CD4-positive, alpha-beta T cell (primary cell): ENCODE results near the gene MEIS1. TPM values are rescaled to one million over a fixed set of nuclear protein-coding genes. Genes with fewer than 3 reads are reported as not detected.

ENCODE experiments used
- ATAC-seq: fragments of 200-7000 bp; cut with Tn5 transposase; one replicate; pipeline ENCODE4 v1.10.0; 2022; ENCODE audit warnings: mild to moderate bottlenecking; ENCODE audit not compliant: poor library complexity
- CTCF ChIA-PET: fragments of 350-600 bp; sonication (Branson Sonifier 250); formaldehyde crosslinking; loops from one replicate; lab custom pipeline; 2021; ENCODE audit warnings: antibody characterized with exemption, inconsistent platforms; lab: Charles Lee
- POLR2A ChIA-PET: fragments of 350-600 bp; sonication (Branson Sonifier 250); formaldehyde crosslinking; loops from one replicate; lab custom pipeline; 2021; ENCODE audit warnings: antibody characterized with exemption, inconsistent platforms; lab: Charles Lee
- DNase-seq, 14 experiments: peaks; one replicate each; pipeline ENCODE4 v3.0.0-alpha.2; 2013 to 2020; ENCODE audit warnings: mixed read lengths in 2 of 14
- H3K27ac ChIP-seq, 2 donors: one replicate each; pipeline versions ENCODE4 v1.5.1 to v1.7.0; 2013; ENCODE audit warnings: low read length in 2 of 2, low read depth in 1 of 2, mild to moderate bottlenecking in 1 of 2
- H3K27me3 ChIP-seq, 2 experiments: 1 replicate in 1 of 2; 2 replicates in 1 of 2; pipeline versions ENCODE4 v1.6.1 to v1.7.0; 2013; ENCODE audit warnings: low read length in 2 of 2, control low read depth in 1 of 2, mild to moderate bottlenecking in 1 of 2, moderate library complexity in 1 of 2; ENCODE audit not compliant: insufficient read depth in 2 of 2, control insufficient read depth in 1 of 2
- H3K36me3 ChIP-seq: one replicate; pipeline ENCODE4 v1.6.1; 2013; ENCODE audit warnings: low read length, control low read depth; ENCODE audit not compliant: insufficient read depth
- H3K4me1 ChIP-seq: one replicate; pipeline ENCODE4 v1.6.1; 2013; ENCODE audit warnings: low read length, control low read depth; ENCODE audit not compliant: insufficient read depth
- H3K4me3 ChIP-seq: one replicate; pipeline ENCODE4 v1.5.1; 2013; ENCODE audit warnings: mild to moderate bottlenecking, low read length, moderate library complexity
- H3K9me3 ChIP-seq, 2 experiments: 1 replicate in 1 of 2; 2 replicates in 1 of 2; pipeline versions ENCODE4 v1.6.1 to v1.7.0; 2013; ENCODE audit warnings: low read length in 2 of 2, mild to moderate bottlenecking in 2 of 2, control low read depth in 1 of 2, moderate library complexity in 1 of 2; ENCODE audit not compliant: control insufficient read depth in 1 of 2, insufficient read depth in 1 of 2
- H3K27ac Mint-ChIP-seq: one replicate; pipeline ENCODE4 v1.8.0; 2020; ENCODE audit warnings: mixed read lengths
- H3K27me3 Mint-ChIP-seq: one replicate; pipeline ENCODE4 v1.8.0; 2021; ENCODE audit warnings: mixed read lengths
- H3K36me3 Mint-ChIP-seq: one replicate; pipeline ENCODE4 v1.8.0; 2021; ENCODE audit warnings: low read depth, mixed read lengths
- H3K4me1 Mint-ChIP-seq: one replicate; pipeline ENCODE4 v1.8.0; 2021; ENCODE audit warnings: low read depth, mixed read lengths
- H3K4me3 Mint-ChIP-seq: one replicate; pipeline ENCODE4 v1.8.0; 2020; ENCODE audit warnings: mild to moderate bottlenecking, mixed read lengths
- H3K9me3 Mint-ChIP-seq: one replicate; pipeline ENCODE4 v1.8.0; 2020; ENCODE audit warnings: mixed read lengths
- CTCF ChIP-seq: fragments of 200-600 bp; IDR thresholded peaks from one replicate; pipeline ENCODE4 v1.8.0; 2022; ENCODE audit warnings: antibody characterized with exemption, mild to moderate bottlenecking
- intact Hi-C, 2 experiments: fragments of 100-400 bp; cut with DNase I in 1 of 2; cut with micrococcal nuclease in 1 of 2; formaldehyde crosslinking; loops; one replicate each; pipeline versions ENCODE4 v1.15.1 to v1.9.0; 2023 to 2025; cut with DNase I, micrococcal nuclease
- total RNA-seq, 174 experiments: library from RNA in 2 of 174; stranded (reverse) in 2 of 174; gene quantifications; one replicate each; pipeline ENCODE4 v1.2.3 and lab custom pipeline; 2021 to 2026

MEIS1 gene
- total RNA-seq, 2 experiments from 2014 or later = not detected

- ChIA-PET POLR2A (no interaction called here), CTCF (no interaction called here)
- Mint-ChIP-seq H3K9me3 (peaks cover 5% of the 10 kb centered on the region), H3K27me3 (peaks cover 15% of the 10 kb centered on the region), H3K36me3 (no peaks in the 10 kb centered on the region), H3K4me3 (no peak overlapping the region), H3K4me1 (no peaks in the 10 kb centered on the region), H3K27ac (no peak overlapping the region)
- no peak for TF ChIP-seq CTCF
- intact Hi-C loops = no loop called here
- Histone ChIP-seq H3K27me3 (peaks cover 27 to 36% of the 10 kb centered on the region in 2 experiments), H3K4me3 (no peak overlapping the region), H3K9me3 (peaks cover 0 to 27% of the 10 kb centered on the region in 2 experiments), H3K4me1 (no peaks in the 10 kb centered on the region), H3K36me3 (no peaks in the 10 kb centered on the region), H3K27ac (no peak overlapping the region)
- DNase-seq (no peak), ATAC-seq (no peak)
These were observed 150.7 kb downstream of the MEIS1 start for GRCh38 chr2:66585587-66585986.

- Mint-ChIP-seq H3K4me1 (no peaks in the 10 kb centered on the region), H3K36me3 (no peaks in the 10 kb centered on the region), H3K4me3 (no peak overlapping the region), H3K27me3 (peaks cover 8% of the 10 kb centered on the region), H3K27ac (no peak overlapping the region), H3K9me3 (peaks cover 5% of the 10 kb centered on the region)
- Histone ChIP-seq H3K4me1 (no peaks in the 10 kb centered on the region), H3K4me3 (no peak overlapping the region), H3K9me3 (peaks cover 0 to 15% of the 10 kb centered on the region in 2 experiments), H3K27me3 (peaks cover 14 to 20% of the 10 kb centered on the region in 2 experiments), H3K36me3 (no peaks in the 10 kb centered on the region), H3K27ac (no peak overlapping the region)
- no peak for TF ChIP-seq CTCF
- intact Hi-C loops = no loop called here
- ATAC-seq (no peak), DNase-seq (no peak)
- CTCF ChIA-PET = no interaction called here
- POLR2A ChIA-PET = no interaction called here
These were observed 152.3 kb downstream of the MEIS1 start for GRCh38 chr2:66587216-66587615.

- H3K4me3 Mint-ChIP-seq = no peak overlapping the region
- H3K4me3 ChIP-seq = no peak overlapping the region
- H3K27me3 Mint-ChIP-seq = no peaks in the 10 kb centered on the region
- no peak overlapping the region for H3K27ac ChIP-seq
- ATAC-seq (no peak), DNase-seq (no peak)
- no peaks in the 10 kb centered on the region for H3K36me3 Mint-ChIP-seq
- no peak for TF ChIP-seq CTCF
- H3K9me3 Mint-ChIP-seq = peaks cover 9% of the 10 kb centered on the region
- H3K36me3 ChIP-seq = no peaks in the 10 kb centered on the region
- ChIA-PET POLR2A (no interaction called here), CTCF (no interaction called here)
- intact Hi-C loops = no loop called here
- no peaks in the 10 kb centered on the region for H3K4me1 ChIP-seq
- peaks cover 0 to 6% of the 10 kb centered on the region in 2 experiments for H3K9me3 ChIP-seq
- H3K4me1 Mint-ChIP-seq = no peaks in the 10 kb centered on the region
- no peak overlapping the region for H3K27ac Mint-ChIP-seq
- H3K27me3 ChIP-seq = no peaks in the 10 kb centered on the region
These were observed 159.1 kb downstream of the MEIS1 start for GRCh38 chr2:66594001-66594400.
